DND-41 (cell line): ENCODE data around the gene VOPP1.

Experiments used
- CTCF ChIP-seq: IDR thresholded peaks from 2 replicates; pipeline ENCODE4 v1.5.1; 2012; ENCODE audit warnings: borderline replicate concordance, low read length, moderate library complexity, mild to moderate bottlenecking; ENCODE audit not compliant: poor library complexity, severe bottlenecking; ENCODE audit errors: extremely low read depth
- EZH2 ChIP-seq: IDR thresholded peaks from 3 replicates; pipeline ENCODE4 v1.6.1; 2012; ENCODE audit warnings: borderline replicate concordance, low read depth, mild to moderate bottlenecking, moderate library complexity, low read length, inconsistent platforms; ENCODE audit not compliant: severe bottlenecking

GRCh38 chr7:55436457-55436856 lies 135.8 kb downstream of the VOPP1 start:
- TF ChIP-seq CTCF = no peak
- no peak for TF ChIP-seq EZH2
